GM12878 (cell line): ENCODE results near the gene ELL. TPM values are rescaled to one million over a fixed set of nuclear protein-coding genes. Genes with fewer than 3 reads are reported as not detected.

Experiments used
- BHLHE40 ChIP-seq, 2 experiments: fragments of 450-650 bp in 1 of 2; IDR thresholded peaks; 2 replicates each; pipeline ENCODE4 v1.6.1; 2011 to 2017; ENCODE audit warnings: low read depth in 2 of 2, borderline replicate concordance in 1 of 2, improper control_type of control experiment in 1 of 2, low read length in 1 of 2, mild to moderate bottlenecking in 1 of 2
- CREM ChIP-seq: IDR thresholded peaks from 2 replicates; pipeline ENCODE4 v1.6.1; 2014; ENCODE audit warnings: antibody characterized with exemption, low read depth
- DPF2 ChIP-seq: fragments of 450-650 bp; IDR thresholded peaks from 2 replicates; pipeline ENCODE4 v1.6.1; 2017; ENCODE audit warnings: mild to moderate bottlenecking
- EED ChIP-seq: sonication (generic); IDR thresholded peaks from 2 replicates; pipeline ENCODE4 v1.6.1; 2016; ENCODE audit warnings: antibody characterized with exemption, low read depth
- HCFC1 ChIP-seq: fragments of 150-350 bp; IDR thresholded peaks from 2 replicates; pipeline ENCODE4 v1.6.1; 2014; ENCODE audit warnings: low read length
- HDAC2 ChIP-seq: fragments of 200-600 bp; sonication (generic); IDR thresholded peaks from 2 replicates; pipeline ENCODE4 v1.6.1; 2017
- MYB ChIP-seq: fragments of 150-350 bp; IDR thresholded peaks from 2 replicates; pipeline ENCODE4 v1.6.1; 2014; ENCODE audit warnings: mild to moderate bottlenecking, low read depth, low read length, borderline replicate concordance
- NR2F1 ChIP-seq: fragments of 450-650 bp; conservative IDR thresholded peaks from 2 replicates; pipeline ENCODE4 v1.6.1; 2017; ENCODE audit warnings: mild to moderate bottlenecking
- NRF1 ChIP-seq: conservative IDR thresholded peaks from 2 replicates; pipeline ENCODE4 v1.6.1; 2011; ENCODE audit warnings: mild to moderate bottlenecking, low read depth, low read length, improper control_type of control experiment
- POLR2AphosphoS2 ChIP-seq: IDR thresholded peaks from 2 replicates; pipeline ENCODE4 v1.6.1; 2011; ENCODE audit warnings: low read depth, mild to moderate bottlenecking, low read length, improper control_type of control experiment, moderate library complexity
- POLR2AphosphoS5 ChIP-seq: IDR thresholded peaks from 2 replicates; pipeline ENCODE4 v1.6.1; 2011; ENCODE audit warnings: mild to moderate bottlenecking, low read length, inconsistent platforms
- SMAD1 ChIP-seq: fragments of 450-650 bp; IDR thresholded peaks from 2 replicates; pipeline ENCODE4 v1.6.1; 2018; ENCODE audit warnings: mild to moderate bottlenecking, low read depth; ENCODE audit not compliant: partially characterized antibody
- SMC3 ChIP-seq: IDR thresholded peaks from 2 replicates; pipeline ENCODE4 v1.6.1; 2011; ENCODE audit warnings: low read length, improper control_type of control experiment, borderline replicate concordance
- SREBF2 ChIP-seq: IDR thresholded peaks from 2 replicates; pipeline ENCODE4 v1.6.1; 2012; ENCODE audit warnings: mild to moderate bottlenecking, low read length
- TCF7 ChIP-seq: IDR thresholded peaks from 2 replicates; pipeline ENCODE4 v1.6.1; 2014; ENCODE audit warnings: antibody characterized with exemption, borderline replicate concordance
- WRNIP1 ChIP-seq: IDR thresholded peaks from 2 replicates; pipeline ENCODE4 v1.6.1; 2011; ENCODE audit warnings: low read depth, low read length, improper control_type of control experiment, borderline replicate concordance
- polyA plus RNA-seq, 11 experiments: library from polyadenylated mRNA; depleted of rRNA in 4 of 11; unstranded in 6 of 11; stranded (reverse) in 5 of 11; fragments of >200 nt; fragmentation: Nextera tagmentation in 4 of 11; fragmentation: Illumina TruSeq in 1 of 11; extraction: Ambion mirVana in 4 of 11; extraction: Trizol in 1 of 11; gene quantifications; 1 replicate in 1 of 11; 2 replicates in 10 of 11; pipeline versions ENCODE4 v1.2.1 to v1.2.3, GENCODE V29; 2011 to 2016; ENCODE audit warnings: inconsistent platforms in 2 of 11, missing spikeins in 2 of 11, low read depth in 1 of 11
- total RNA-seq, 4 experiments: library from RNA; depleted of rRNA in 3 of 4; stranded (reverse); fragments of >200 nt in 3 of 4; fragmentation: Illumina TruSeq in 1 of 4; extraction: Trizol in 1 of 4; gene quantifications; 2 replicates each; pipeline versions ENCODE4 v1.2.1 to v1.2.3, GENCODE V29; 2013 to 2021
- TF ChIP-seq, protein P1 (sequence below): IDR thresholded peaks from 2 replicates; pipeline ENCODE4 v1.6.1; 2012; ENCODE audit warnings: low read depth, low read length, improper control_type of control experiment
- TF ChIP-seq, protein P2 (sequence below): fragments of 450-650 bp; IDR thresholded peaks from 2 replicates; pipeline ENCODE4 v1.6.1; 2018; ENCODE audit warnings: borderline replicate concordance, mild to moderate bottlenecking; ENCODE audit not compliant: partially characterized antibody
- TF ChIP-seq, protein P3 (sequence below): IDR thresholded peaks from 2 replicates; pipeline ENCODE4 v1.6.1; 2012; ENCODE audit warnings: low read depth, low read length, improper control_type of control experiment
- TF ChIP-seq, protein P4 (sequence below): fragments of 450-650 bp; IDR thresholded peaks from 2 replicates; pipeline ENCODE4 v1.6.1; 2014; ENCODE audit warnings: mild to moderate bottlenecking
- TF ChIP-seq, protein P5 (sequence below): IDR thresholded peaks from 2 replicates; pipeline ENCODE4 v1.6.1; 2011; ENCODE audit warnings: low read depth, low read length, improper control_type of control experiment, borderline replicate concordance

The ELL gene
- total and polyA plus RNA-seq, 10 of the 15 experiments (the other 5 are each of a cell fraction or from before 2014, with no cell fraction given) = 0.91 to 25.0 (median 9.1) TPM

DNA sequence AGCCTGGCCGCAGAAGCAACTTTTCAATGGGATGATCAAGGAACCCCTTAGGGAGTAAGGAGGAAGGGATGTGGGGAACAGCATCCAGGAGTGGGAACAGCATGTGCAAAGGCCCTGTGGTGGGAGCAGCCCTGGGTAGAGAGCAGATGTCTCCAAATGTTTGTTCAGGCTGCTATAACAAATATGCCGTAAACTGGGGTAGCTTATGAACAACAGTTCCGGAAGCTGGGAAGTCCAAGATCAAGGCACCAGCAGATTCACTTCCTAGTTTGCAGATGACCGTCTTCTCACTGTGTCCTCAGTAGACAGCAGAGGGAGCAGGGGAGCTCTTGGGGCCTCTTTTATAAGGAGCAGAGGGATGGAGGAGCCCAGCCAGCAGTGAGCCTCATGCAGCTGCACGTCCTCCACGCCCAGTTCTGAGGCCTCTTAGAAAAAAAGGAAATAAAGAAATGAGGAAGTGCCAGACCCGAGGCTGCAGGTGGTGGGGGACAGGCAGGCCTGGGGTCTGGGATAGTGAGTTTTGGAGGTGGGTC, 120.2 kb downstream of the ELL start (continued):
- TF ChIP-seq EED = peak; percentile 63
- 0 out of 2 replicates have a peak, but pooled peaks have one; percentile 21 for TF ChIP-seq DPF2
- TF ChIP-seq, protein P1, sequence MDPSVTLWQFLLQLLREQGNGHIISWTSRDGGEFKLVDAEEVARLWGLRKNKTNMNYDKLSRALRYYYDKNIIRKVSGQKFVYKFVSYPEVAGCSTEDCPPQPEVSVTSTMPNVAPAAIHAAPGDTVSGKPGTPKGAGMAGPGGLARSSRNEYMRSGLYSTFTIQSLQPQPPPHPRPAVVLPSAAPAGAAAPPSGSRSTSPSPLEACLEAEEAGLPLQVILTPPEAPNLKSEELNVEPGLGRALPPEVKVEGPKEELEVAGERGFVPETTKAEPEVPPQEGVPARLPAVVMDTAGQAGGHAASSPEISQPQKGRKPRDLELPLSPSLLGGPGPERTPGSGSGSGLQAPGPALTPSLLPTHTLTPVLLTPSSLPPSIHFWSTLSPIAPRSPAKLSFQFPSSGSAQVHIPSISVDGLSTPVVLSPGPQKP = no peak
- TF ChIP-seq CREM = no peak
- peak; percentile 34; the same call in 1 of the 2 replicates for TF ChIP-seq SMC3
- TF ChIP-seq HDAC2 = no peak
- TF ChIP-seq, protein P2, sequence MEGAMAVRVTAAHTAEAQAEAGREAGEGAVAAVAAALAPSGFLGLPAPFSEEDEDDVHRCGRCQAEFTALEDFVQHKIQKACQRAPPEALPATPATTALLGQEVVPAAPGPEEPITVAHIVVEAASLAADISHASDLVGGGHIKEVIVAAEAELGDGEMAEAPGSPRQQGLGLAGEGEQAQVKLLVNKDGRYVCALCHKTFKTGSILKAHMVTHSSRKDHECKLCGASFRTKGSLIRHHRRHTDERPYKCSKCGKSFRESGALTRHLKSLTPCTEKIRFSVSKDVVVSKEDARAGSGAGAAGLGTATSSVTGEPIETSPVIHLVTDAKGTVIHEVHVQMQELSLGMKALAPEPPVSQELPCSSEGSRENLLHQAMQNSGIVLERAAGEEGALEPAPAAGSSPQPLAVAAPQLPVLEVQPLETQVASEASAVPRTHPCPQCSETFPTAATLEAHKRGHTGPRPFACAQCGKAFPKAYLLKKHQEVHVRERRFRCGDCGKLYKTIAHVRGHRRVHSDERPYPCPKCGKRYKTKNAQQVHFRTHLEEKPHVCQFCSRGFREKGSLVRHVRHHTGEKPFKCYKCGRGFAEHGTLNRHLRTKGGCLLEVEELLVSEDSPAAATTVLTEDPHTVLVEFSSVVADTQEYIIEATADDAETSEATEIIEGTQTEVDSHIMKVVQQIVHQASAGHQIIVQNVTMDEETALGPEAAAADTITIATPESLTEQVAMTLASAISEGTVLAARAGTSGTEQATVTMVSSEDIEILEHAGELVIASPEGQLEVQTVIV = no peak
- TF ChIP-seq, protein P3, sequence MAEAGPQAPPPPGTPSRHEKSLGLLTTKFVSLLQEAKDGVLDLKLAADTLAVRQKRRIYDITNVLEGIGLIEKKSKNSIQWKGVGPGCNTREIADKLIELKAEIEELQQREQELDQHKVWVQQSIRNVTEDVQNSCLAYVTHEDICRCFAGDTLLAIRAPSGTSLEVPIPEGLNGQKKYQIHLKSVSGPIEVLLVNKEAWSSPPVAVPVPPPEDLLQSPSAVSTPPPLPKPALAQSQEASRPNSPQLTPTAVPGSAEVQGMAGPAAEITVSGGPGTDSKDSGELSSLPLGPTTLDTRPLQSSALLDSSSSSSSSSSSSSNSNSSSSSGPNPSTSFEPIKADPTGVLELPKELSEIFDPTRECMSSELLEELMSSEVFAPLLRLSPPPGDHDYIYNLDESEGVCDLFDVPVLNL = no peak
- no peak for TF ChIP-seq WRNIP1
- no peak for TF ChIP-seq POLR2AphosphoS5
- no peak for TF ChIP-seq NR2F1
- TF ChIP-seq, protein P4, sequence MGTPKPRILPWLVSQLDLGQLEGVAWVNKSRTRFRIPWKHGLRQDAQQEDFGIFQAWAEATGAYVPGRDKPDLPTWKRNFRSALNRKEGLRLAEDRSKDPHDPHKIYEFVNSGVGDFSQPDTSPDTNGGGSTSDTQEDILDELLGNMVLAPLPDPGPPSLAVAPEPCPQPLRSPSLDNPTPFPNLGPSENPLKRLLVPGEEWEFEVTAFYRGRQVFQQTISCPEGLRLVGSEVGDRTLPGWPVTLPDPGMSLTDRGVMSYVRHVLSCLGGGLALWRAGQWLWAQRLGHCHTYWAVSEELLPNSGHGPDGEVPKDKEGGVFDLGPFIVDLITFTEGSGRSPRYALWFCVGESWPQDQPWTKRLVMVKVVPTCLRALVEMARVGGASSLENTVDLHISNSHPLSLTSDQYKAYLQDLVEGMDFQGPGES = no peak
- no peak for TF ChIP-seq TCF7
- TF ChIP-seq BHLHE40 (IDR thresholded peaks at IDR 0.05; ENCODE audit: borderline replicate concordance in 1 of 2, low read depth in 2 of 2, low read length in 1 of 2) = peak in 1 of 2 experiments; percentile 14; a peak in 1 of 4 replicates
- no peak for TF ChIP-seq NRF1
- TF ChIP-seq SMAD1 = no peak
- TF ChIP-seq, protein P5, sequence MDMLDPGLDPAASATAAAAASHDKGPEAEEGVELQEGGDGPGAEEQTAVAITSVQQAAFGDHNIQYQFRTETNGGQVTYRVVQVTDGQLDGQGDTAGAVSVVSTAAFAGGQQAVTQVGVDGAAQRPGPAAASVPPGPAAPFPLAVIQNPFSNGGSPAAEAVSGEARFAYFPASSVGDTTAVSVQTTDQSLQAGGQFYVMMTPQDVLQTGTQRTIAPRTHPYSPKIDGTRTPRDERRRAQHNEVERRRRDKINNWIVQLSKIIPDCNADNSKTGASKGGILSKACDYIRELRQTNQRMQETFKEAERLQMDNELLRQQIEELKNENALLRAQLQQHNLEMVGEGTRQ = no peak
- no peak for TF ChIP-seq POLR2AphosphoS2
- no peak for TF ChIP-seq MYB
- no peak for TF ChIP-seq SREBF2
- no peak for TF ChIP-seq HCFC1
